Measurements from ENCODE around the gene SERGEF.
"Not testable (repeated sequence)": the region's sequence is repeated elsewhere in the genome, so short reads cannot be mapped to it uniquely, and the experiment has no call there.

SERGEF gene

GRCh38 chr11:17901481-17901880, 111.4 kb downstream of the SERGEF start:
- DNase-seq, result no peak

DNA sequence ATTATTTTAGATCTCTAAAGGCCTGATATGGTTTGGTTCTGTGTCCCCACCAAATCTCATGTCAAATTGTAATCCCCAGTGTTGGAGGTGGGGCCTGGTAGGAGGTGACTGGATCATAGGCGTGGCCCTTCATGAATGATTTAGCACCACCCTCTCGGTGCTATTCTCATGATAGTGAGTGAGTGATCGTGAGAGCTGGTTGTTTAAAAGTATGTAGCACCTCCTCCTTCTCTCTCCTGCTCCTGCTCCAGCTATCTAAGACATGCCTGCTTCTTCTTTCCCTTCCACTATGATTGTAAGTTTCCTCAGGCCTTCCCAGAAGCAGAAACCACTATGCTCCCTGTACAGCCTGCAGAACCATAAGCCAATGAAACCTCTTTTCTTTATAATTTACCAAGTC, 114.1 kb downstream of the SERGEF start:
- no peak for DNase-seq

- DNase-seq, result no peak
Measured at GRCh38 chr11:17898071-17898470, 114.8 kb downstream of the SERGEF start.

DNA sequence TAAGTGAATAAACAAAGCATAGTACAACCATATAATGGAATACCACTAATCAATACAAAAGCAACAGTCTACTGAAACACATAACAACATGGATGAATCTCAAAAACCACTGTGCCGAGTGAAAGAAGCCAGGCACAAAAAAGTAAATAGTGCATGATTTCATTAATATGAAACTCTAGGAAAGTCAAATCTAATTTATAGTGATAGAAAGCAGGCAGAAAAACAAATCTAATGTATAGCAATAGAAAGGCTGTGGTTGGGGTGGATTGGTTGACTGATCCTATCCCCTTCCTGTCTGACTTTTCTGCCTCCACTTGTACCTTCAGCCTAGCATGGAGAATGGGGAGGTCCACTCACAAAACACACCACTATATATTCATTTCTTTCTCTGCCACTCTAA, 115.4 kb downstream of the SERGEF start:
- DNase-seq, result no peak

GRCh38 chr11:17896496-17897151, 116.2 kb downstream of the SERGEF start:
- DNase-seq, result not testable (repeated sequence)

GRCh38 chr11:17894929-17895658, 117.8 kb downstream of the SERGEF start:
- DNase-seq, result no peak

DNA sequence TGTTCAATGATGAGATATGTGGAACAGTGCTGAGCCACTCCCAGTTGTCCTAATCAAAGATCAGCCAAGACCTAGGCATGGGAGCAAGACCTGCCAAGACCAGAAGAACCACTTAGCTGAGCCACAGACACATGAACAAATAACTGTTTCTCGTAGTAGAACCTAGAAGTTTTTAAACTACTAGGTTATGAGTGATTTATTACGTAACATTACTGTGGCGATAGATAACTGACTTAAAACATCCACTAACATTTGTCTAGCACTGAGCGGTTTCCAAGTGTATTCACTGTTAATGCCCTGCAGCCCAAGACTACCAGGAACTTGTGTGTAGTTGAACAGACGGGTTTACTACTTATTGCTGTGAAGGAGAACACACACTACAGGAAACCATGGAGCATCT, 120.4 kb downstream of the SERGEF start:
- no peak for DNase-seq

DNA sequence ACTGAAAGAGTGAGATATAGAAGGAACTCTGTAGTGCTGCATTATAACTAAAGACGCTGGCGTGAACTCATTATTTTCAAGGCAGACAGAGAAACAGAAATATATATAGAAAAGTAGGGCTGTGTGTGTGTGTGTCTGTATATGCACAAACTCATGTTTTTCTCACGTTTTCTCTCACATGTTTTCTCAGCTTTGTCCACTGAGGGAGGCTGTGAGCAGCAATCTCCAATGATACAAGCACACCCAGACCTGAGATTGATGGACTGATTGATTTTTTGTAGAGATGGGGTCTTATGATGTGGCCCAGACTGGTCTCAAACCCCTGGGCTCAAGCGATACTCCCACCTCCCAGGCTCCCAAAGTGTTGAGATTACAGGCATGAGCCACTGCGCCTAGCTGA, 122.5 kb downstream of the SERGEF start:
- no peak for DNase-seq

GRCh38 chr11:17887779-17888178, 125.1 kb downstream of the SERGEF start:
- DNase-seq, result no peak

DNA sequence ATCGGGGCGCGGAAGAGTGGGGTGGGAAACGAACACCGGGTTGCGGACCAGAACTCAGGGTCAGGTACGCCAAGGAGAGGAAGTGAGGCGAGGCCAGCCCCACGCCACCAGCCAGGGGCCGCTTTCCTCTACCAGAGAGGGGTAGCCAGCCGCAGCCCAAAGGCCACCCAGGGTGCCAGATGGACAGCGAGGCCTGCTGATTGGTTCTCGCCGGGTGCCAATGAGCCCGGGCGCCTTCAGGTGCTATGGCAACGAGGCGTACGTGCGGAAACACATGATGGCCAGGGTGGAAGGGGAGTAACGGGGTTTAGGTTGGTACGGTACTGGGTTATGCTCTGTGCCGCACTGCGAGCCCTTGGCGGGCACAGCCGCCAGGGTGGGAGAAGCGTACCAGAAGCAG, 128.9 kb downstream of the SERGEF start:
- no peak for DNase-seq

- no peak for DNase-seq
Measured at GRCh38 chr11:17883057-17883456, 129.8 kb downstream of the SERGEF start.

DNA sequence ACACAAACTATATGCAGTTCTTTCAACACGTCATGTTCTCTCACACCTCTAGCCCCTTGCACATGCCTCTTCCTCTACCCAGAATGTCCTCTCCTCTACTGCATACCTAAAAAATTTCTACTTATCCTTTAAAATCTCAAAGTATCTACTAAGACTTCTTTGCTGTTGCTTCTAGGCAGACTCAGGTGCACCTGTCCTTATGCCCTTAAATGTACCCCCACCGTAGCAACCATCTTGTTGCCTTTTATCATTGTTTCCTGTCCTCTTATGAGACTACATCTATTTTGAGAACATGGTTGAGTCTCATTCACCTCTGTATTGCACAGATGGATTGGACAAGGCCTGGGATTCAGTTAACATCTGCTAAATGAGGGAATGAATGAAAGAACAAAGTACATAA, 134.1 kb downstream of the SERGEF start:
- no peak for DNase-seq

DNA sequence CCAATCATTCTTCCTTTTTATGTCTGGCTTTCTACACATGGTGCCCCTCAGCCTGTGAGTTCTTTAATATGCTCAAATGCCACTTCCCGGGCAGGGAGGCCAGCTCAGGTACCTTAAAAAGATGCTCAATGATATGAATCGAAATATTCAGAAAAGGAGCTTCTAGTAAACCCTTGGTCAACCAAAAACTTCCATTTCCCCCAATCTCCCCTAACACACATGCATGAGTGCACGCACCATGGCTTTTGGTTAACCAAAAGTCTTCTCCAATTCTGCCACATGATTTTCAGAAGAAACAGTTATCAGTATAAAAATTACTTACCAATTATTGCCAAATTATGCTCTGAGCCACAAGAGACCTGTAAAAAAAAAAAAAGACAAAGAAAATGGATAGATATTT, 135.0 kb downstream of the SERGEF start:
- DNase-seq, result no peak

DNA sequence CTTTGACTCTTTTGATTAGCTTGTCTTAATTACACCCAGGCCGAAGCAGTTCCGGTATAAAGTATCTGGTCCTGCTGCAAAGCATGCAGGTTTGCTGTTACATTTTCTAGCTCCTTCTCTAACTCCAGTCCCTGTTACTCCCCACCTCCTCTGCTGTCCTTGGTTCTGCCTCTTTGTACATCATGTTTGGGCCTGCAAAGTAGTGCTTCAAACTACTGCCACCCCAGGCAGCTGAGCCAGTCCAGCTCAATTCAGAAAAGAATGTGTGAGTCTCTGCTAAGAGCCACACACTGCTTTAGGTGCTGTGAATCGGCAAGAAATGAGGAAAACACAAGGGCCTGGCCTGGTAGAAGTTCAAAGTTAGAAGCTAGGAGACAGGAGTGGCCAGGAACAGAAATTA, 136.0 kb downstream of the SERGEF start:
- DNase-seq, result no peak

DNA sequence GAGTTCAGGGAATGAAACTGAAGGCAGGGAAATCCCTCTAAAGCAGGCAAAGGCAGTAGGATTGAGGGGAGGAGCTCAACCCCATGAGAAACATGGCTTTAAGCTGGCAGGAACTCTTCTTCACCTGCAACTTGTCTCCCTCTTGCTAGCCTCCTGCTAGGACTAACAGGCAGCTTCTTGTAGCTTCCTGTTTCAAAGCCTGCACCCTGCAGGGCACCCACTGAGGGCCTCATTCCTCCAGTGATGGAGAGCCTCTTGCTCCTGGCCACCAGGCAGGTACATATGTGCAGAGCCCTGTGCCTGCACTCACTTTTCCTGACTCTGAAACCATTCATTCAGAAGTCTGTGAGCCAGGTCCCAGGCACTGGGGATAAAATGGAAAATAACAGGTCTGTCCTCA, 137.0 kb downstream of the SERGEF start:
- DNase-seq, result no peak

- no peak for DNase-seq
Measured at GRCh38 chr11:17873586-17873985, 139.3 kb downstream of the SERGEF start.

DNA sequence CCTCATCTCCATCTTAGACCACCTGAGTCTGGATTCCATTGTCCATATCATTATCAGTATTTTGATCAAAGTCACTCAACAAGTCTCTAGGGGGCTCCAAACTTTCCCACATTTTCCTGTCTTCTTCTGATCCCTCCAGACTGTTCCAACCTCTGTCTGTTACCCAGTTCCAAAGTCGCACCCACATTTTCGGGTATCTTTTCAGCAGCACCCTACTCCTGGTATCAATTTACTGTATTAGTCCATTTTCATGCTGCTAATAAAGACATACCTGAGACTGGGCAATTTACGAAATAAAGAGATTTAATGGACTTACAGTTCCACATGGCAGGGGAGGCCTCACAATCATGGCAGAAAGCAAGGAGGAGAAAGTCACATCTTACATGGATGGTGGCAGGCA, 144.4 kb downstream of the SERGEF start:
- not testable (repeated sequence) for DNase-seq

GRCh38 chr11:17867341-17867740, 145.5 kb downstream of the SERGEF start:
- no peak for DNase-seq

- DNase-seq, result no peak
Measured at GRCh38 chr11:17865765-17866428, 146.9 kb downstream of the SERGEF start.

GRCh38 chr11:17864478-17864941, 148.3 kb downstream of the SERGEF start:
- no peak for DNase-seq

DNA sequence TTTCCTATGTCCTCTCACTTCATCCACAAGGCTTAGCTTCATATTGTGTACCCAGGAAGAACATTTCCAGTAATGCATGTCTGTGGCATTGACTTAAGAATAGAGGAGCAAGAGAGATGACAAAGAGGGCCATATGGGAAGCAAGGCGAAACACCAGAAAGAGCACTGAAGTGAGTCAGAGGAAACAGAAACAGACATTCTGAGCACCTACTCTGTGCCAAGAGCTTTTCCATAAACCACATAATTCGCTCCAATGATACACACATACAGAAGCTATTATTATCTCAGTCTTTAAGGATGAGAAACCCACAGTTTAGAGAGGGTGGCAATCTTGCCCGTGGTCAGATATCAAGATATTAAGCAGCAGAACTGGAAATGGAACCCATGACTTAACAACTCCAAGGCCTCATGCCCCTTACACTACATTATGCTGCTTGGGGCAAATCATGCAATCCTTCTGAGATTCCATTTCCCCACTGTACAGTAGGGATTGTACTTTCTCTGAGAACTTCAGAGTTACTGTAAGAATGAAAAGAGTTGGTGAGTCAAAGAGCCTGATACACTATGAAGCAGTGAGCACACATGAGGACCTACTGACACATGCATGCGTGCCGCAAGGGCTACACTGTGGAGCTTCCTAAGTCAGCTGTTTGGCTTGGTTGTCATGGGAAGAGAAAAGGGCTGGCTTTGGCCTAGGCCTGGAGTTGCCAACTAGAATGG, 151.7 kb downstream of the SERGEF start:
- no peak for DNase-seq

DNA sequence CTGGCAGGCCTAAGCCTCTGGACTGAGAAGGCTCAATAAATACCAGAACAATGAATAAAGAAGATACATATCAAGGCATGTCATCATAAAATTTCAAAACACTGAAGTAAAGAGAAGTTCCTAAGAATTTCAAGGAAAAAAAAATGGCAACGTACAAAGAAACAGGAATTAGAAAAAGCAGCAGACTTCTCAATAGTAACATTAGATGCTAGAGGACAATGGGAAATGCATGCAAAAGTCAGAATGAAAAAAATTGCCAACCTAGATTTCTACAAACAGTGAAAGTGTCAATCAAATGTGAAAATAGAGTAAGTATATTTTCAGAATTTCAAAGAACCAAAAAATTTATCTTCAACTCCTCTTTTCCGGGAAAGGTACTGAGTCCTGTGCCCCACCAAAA, 153.3 kb downstream of the SERGEF start:
- no peak for DNase-seq

GRCh38 chr11:17855531-17856290, 157.1 kb downstream of the SERGEF start:
- DNase-seq, result no peak

Measured in activated naive CD4-positive, alpha-beta T cell (primary cell).